ENCODE results near the gene CLSTN2.

DNA sequence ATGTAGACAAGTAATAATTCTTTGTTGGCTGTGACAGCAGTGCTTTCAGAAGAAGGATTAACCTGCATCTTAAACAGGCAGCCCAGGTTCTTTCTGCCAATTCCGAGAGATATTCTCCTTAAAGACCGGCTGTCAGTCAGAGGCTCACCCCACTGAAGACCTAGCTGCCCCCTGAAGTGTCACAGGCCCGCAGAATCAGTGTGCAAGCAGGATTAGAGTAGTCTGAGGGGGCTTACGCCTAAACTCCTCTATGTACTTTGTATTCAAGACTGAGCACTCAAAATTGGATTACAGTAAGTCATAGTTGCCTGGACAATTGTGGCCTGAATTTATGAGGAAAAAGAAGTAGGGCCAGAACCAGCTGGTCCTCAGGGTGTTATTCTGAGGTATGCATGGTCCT, 342.9 kb downstream of the CLSTN2 start:
- TF ChIP-seq CTCF (conservative IDR thresholded peaks at IDR 0.05 in 1 of 2, IDR thresholded peaks at IDR 0.05 in 1 of 2; ENCODE audit: extremely low read depth in 1 of 2, insufficient read depth in 1 of 2, low read depth in 1 of 2, low read length in 2 of 2) = no peak
- TF ChIP-seq EZH2 (IDR thresholded peaks at IDR 0.05; ENCODE audit: borderline replicate concordance, low read length) = no peak
